ENCODE data around the gene FTSJ3. TPM values are rescaled to one million over a fixed set of nuclear protein-coding genes. Genes with fewer than 3 reads are reported as not detected.

Gene FTSJ3
- total RNA-seq, 2 donors from 2014 or later = 24.3 to 58.0 TPM

- Histone ChIP-seq H3K36me3 (peaks cover 8% of the 10 kb centered on the region), H3K4me1 (peaks cover 0 to 40% of the 10 kb centered on the region in 2 donors), H3K27ac (peak overlapping the region; percentile 98), H3K9me3 (no peaks in the 10 kb centered on the region), H3K27me3 (no peaks in the 10 kb centered on the region), H3K4me3 (peak overlapping the region; percentile 88 to 98)
- no peak for DNase-seq (ENCODE audit: low spot score)
- no peak for TF ChIP-seq CTCF (IDR thresholded peaks at IDR 0.05)
These were observed 52.0 kb downstream of the FTSJ3 start for GRCh38 chr17:63775420-63775819.

- Histone ChIP-seq H3K9me3 (no peaks in the 10 kb centered on the region), H3K36me3 (peaks cover 7% of the 10 kb centered on the region), H3K4me1 (peaks cover 0 to 38% of the 10 kb centered on the region in 2 donors), H3K27me3 (no peaks in the 10 kb centered on the region), H3K4me3 (peak overlapping the region; percentile 88 to 98), H3K27ac (peak overlapping the region; percentile 98)
- no peak for DNase-seq (ENCODE audit: low spot score)
- no peak for TF ChIP-seq CTCF (IDR thresholded peaks at IDR 0.05)
These were observed 52.5 kb downstream of the FTSJ3 start for GRCh38 chr17:63774969-63775265.

GRCh38 chr17:63774141-63774968, 53.1 kb downstream of the FTSJ3 start, which contains the start of gene DDX42:
TSS of gene DDX42 (plus strand) at chr17:63774170. CDS start at chr17:63787050, 12,880 bp downstream.
- Histone ChIP-seq H3K27ac (peak within 1 kb of the TSS; percentile 98), H3K9me3 (no peaks in the 10 kb centered on the region), H3K27me3 (no peaks in the 10 kb centered on the region), H3K4me1 (peaks cover 0 to 38% of the 10 kb centered on the region in 2 donors), H3K4me3 (peak within 1 kb of the TSS; percentile 88 to 98), H3K36me3 (peaks cover 7% of the 10 kb centered on the region)
- TF ChIP-seq CTCF (IDR thresholded peaks at IDR 0.05) = peak in 1 of 2 donors; percentile 16
- DNase-seq (ENCODE audit: low spot score) = peak; percentile 89

- Histone ChIP-seq H3K4me3 (peak within 1 kb of the TSS; percentile 88 to 98), H3K4me1 (peaks cover 0 to 45% of the 10 kb centered on the region in 2 donors), H3K27me3 (no peaks in the 10 kb centered on the region), H3K27ac (peak within 1 kb of the TSS; percentile 98), H3K9me3 (no peaks in the 10 kb centered on the region), H3K36me3 (peaks cover 3% of the 10 kb centered on the region)
- peak; percentile 99 for DNase-seq (ENCODE audit: low spot score)
- no peak for TF ChIP-seq CTCF (IDR thresholded peaks at IDR 0.05)
These were observed 54.0 kb downstream of the FTSJ3 start, which contains the start of gene CCDC47 for GRCh38 chr17:63773272-63774140. TSS of gene CCDC47 (minus strand) at chr17:63773597. CDS start at chr17:63766175, 7,422 bp downstream.

- peak overlapping the region; percentile 98 for H3K27ac ChIP-seq
- no peak for TF ChIP-seq CTCF (IDR thresholded peaks at IDR 0.05)
- H3K4me1 ChIP-seq = peaks cover 0 to 52% of the 10 kb centered on the region in 2 donors
- no peaks in the 10 kb centered on the region for H3K9me3 ChIP-seq
- H3K27me3 ChIP-seq = no peaks in the 10 kb centered on the region
- peak overlapping the region; percentile 79 to 88 for H3K4me3 ChIP-seq
- DNase-seq (ENCODE audit: low spot score) = no peak
- no peaks in the 10 kb centered on the region for H3K36me3 ChIP-seq
These were observed 54.6 kb downstream of the FTSJ3 start for GRCh38 chr17:63772801-63773271.

Other genes with a start within 250 kb of the FTSJ3 start
- gene TACO1, start 226.8 kb downstream of the FTSJ3 start, total RNA-seq = 10 to 100 TPM; 18.2 to 27.7 TPM
- gene MAP3K3, start 205.2 kb downstream of the FTSJ3 start, total RNA-seq = 10 to 100 TPM; 38.2 to 94.7 TPM
- gene LIMD2, start 127.5 kb downstream of the FTSJ3 start, total RNA-seq = 1 to 10 TPM; 2.7 to 5.6 TPM
- gene STRADA, start 85.9 kb downstream of the FTSJ3 start, total RNA-seq = 10 to 100 TPM; 13.1 to 14.4 TPM
- 10 to 100 TPM; 57.1 to 69.7 TPM for gene CCDC47, start 54.1 kb downstream of the FTSJ3 start, total RNA-seq
- gene DDX42, start 53.5 kb downstream of the FTSJ3 start, total RNA-seq = 10 to 100 TPM; 39.9 to 41.0 TPM
- gene PSMC5, start 232 bp downstream of the FTSJ3 start, total RNA-seq = 100 to 1,000 TPM in 1 of 2 donors, 10 to 100 TPM in 1; 59.3 to 105 TPM
- gene SMARCD2, start 15.0 kb upstream of the FTSJ3 start, total RNA-seq = 10 to 100 TPM; 30.4 to 51.3 TPM
- gene CSH2, start 46.0 kb upstream of the FTSJ3 start, total RNA-seq = not detected
- gene GH2, start 54.3 kb upstream of the FTSJ3 start, total RNA-seq = not detected
- not detected for gene CSH1, start 68.9 kb upstream of the FTSJ3 start, total RNA-seq
- gene CSHL1, start 83.6 kb upstream of the FTSJ3 start, total RNA-seq = not detected
- not detected for gene GH1, start 91.2 kb upstream of the FTSJ3 start, total RNA-seq
- 1 to 10 TPM; 2.2 to 7.3 TPM for gene CD79B, start 104.7 kb upstream of the FTSJ3 start, total RNA-seq
- gene SCN4A, start 145.3 kb upstream of the FTSJ3 start, total RNA-seq = 1 to 10 TPM in 1 of 2 donors, under 1 TPM in 1; 0.74 to 2.5 TPM
- under 1 TPM in 1 of 2 donors, not detected in 1; 0.08 TPM for gene PRR29, start 170.7 kb upstream of the FTSJ3 start, total RNA-seq
- 100 to 1,000 TPM in 1 of 2 donors, 10 to 100 TPM in 1; 74.6 to 109 TPM for gene ICAM2, start 193.0 kb upstream of the FTSJ3 start, total RNA-seq